AG10803 (cell line): Measurements from ENCODE around the gene TAF5L.

Source experiments
- DNase-seq: peaks from one replicate; pipeline ENCODE4 v3.0.0; 2010; ENCODE audit warnings: low read depth
- H3K4me3 ChIP-seq: 2 replicates; pipeline ENCODE4 v1.5.1; 2011; ENCODE audit warnings: mild to moderate bottlenecking, low read length, control low read depth
- TF ChIP-seq, protein P1 (sequence below): conservative IDR thresholded peaks from 2 replicates; pipeline ENCODE4 v1.5.1; 2011; ENCODE audit warnings: mild to moderate bottlenecking, low read length, control low read depth, inconsistent platforms

TAF5L gene

DNA sequence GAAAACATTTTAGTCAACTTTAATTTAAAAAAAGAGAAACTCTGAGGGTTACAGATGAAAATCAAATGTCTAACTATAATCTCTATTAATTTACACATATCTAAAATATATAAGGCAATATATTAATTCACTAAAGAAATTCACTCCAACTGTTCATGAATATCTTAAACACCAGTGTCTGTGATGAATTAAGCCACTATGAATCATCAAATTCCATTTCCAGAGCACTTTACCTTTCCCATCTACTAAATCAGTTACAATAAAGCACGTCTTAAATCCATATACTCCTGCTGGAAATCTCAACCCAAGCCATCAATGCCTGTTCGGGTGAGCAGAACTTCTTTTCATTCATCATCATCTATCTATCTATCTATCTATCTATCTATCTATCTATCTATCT is 4.3 kb downstream of the TAF5L start:
- peak; percentile 26 for DNase-seq
- no peak overlapping the region for H3K4me3 ChIP-seq
- TF ChIP-seq, protein P1, sequence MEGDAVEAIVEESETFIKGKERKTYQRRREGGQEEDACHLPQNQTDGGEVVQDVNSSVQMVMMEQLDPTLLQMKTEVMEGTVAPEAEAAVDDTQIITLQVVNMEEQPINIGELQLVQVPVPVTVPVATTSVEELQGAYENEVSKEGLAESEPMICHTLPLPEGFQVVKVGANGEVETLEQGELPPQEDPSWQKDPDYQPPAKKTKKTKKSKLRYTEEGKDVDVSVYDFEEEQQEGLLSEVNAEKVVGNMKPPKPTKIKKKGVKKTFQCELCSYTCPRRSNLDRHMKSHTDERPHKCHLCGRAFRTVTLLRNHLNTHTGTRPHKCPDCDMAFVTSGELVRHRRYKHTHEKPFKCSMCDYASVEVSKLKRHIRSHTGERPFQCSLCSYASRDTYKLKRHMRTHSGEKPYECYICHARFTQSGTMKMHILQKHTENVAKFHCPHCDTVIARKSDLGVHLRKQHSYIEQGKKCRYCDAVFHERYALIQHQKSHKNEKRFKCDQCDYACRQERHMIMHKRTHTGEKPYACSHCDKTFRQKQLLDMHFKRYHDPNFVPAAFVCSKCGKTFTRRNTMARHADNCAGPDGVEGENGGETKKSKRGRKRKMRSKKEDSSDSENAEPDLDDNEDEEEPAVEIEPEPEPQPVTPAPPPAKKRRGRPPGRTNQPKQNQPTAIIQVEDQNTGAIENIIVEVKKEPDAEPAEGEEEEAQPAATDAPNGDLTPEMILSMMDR = no peak

DNA sequence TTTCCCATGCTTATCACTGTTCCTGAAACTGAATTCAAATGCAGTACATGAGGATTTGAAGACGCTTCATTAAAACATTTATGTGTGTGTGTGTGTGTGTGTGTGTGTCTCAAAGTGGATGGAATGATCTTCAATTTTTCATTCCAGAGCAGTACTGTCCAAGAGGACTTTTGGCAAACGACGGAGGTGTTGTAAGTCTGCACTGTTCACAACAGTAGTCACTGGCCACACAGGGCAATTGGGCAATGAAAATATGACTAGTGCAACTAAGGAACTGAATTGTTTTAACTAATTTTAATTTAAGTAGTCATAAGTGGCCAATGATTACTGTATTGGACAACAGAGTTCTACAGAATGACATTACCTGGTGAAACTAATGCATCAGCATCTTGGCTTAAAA is 5.0 kb downstream of the TAF5L start:
- no peak overlapping the region for H3K4me3 ChIP-seq
- DNase-seq = peak; percentile 96
- TF ChIP-seq, protein P1 = no peak

DNA sequence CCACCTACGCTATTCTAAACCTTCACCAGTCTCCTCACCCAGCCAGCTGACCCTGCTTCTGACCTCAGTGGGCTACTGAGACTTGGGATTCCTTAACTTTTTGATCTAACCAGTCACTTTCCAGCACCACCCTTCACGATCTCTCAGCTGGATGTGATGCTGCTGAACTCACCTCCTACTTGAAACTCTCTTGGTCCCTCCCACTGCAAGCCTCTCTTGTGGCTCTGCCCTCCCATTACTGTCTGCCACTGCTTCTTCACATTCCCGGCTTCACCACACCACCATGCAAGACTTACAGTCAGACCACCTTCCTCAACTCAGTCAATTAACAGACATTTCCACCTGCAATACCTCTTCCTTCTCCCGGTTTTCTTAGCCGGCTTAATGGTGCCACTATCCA is 6.3 kb downstream of the TAF5L start:
- no peak for DNase-seq
- TF ChIP-seq, protein P1 = no peak

DNA sequence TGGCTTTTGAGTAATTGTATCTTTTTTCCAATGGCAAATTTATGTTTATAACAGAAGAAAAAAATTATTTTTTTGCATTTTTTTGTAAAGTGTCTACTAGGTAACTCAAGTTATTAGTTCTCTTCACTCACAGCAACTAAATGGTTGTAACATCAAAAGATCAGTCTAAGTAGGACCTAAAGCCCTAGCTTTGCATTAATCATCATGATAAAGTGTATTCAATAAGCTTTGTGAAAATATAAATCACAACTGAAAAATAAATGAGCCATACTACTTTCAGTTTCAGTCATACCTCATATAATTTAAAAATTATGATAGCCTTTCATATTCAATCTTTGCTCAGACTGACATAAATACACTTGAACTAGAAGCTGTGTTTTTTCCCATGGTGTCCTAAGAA is 6.9 kb downstream of the TAF5L start:
- no peak overlapping the region for H3K4me3 ChIP-seq
- TF ChIP-seq, protein P1 = no peak
- no peak for DNase-seq

More for the DNA sequence above, 6.3 kb downstream of the TAF5L start:
- no peak overlapping the region for H3K4me3 ChIP-seq

DNA sequence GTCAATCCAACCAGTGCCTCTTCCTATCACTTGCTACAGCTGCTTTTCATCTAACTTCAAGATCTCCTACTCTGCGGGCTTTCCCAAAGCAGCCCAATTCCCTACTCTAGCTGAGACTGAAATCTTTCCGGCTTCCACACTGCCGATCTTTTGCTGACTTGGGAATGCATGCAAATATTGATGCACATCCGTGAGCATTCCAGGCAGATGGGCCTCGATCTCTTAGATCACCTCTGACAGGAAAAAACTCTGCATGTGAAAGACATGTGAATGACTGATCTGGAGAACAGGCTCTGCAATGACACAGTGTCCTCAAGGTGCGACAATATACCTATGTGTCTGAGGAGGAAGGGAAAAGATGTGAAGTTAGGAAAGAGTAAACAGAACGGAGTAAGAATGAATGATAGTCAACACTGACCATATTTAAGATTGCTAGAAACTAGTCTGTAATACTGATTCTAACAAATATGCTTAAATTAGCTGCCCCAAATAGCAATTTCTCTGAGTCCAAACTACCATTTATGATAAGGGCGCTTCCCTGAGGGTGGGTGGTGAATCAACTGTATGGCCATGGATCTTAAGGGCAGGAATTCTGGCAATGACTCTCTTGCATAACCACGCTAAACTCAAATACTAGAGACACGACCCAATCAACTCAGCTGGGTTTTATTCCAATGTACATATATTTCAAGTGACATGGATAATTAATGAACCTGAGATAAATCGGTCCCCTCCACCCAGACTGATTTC is 8.4 kb downstream of the TAF5L start:
- no peak overlapping the region for H3K4me3 ChIP-seq
- no peak for DNase-seq
- TF ChIP-seq, protein P1 = no peak

DNA sequence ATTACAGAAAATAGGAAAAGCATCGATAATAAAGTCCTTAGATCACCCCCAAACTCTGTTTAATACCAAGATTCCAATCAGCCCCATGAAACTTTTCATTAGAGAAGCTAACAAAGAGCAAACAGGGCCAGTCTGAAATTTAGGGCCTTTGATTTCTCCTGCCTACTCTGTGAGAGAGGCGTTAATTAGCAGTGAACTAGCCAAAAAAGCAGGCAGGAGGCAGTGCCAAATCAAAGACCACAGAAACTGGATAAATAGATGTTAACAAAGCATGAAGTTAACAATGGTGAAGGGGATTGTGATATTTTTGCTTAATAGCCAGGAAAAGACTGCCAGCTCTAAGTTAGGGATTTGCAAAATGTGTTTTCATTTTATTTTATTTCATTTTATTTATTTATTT is 11.2 kb downstream of the TAF5L start:
- H3K4me3 ChIP-seq = no peak overlapping the region
- DNase-seq = no peak
- TF ChIP-seq, protein P1 = no peak

DNA sequence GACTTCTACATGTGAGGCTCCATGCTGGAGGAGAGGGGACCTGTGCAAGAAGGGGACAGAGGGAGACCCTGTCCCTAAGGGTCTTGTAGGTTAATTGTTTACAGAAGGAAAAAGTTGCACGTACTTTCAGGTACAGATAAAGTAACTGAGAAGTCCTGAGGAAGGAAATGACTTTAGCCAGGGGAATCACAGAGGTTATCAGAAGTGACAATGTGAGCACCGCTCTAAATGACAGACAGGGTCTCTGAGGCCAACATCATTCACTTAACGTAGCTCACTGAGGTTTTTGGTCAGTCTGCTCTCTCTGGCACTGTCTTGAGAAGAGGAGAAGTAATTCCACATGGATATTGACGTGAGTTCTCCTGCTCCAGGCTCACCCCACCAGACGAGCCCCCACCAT is 12.0 kb downstream of the TAF5L start:
- H3K4me3 ChIP-seq = no peak overlapping the region
- TF ChIP-seq, protein P1 = no peak

More for the DNA sequence above, 12.0 kb downstream of the TAF5L start:
- DNase-seq = no peak
